ENCODE measurements around the gene GRPEL2.

DNA sequence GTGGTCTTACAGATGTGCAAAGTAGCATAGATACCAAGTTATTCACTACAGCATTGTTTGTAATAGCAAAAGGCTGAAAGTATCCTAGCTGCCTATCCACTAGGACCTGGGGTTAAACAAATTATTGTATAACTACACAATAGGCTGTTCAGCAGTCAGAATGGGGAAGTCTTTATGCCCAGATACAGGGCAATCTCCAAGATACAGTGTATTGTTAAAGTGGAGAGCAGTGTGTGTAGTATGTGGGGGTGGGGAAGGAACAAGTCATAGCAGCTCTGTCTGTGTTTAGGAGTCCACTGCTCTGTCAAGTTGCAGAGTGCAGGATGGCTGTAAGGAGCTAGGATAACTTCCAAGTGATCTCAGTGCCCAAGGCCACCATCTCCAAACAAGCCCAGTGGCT is 18.1 kb downstream of the GRPEL2 start:
- TF ChIP-seq, protein P1, sequence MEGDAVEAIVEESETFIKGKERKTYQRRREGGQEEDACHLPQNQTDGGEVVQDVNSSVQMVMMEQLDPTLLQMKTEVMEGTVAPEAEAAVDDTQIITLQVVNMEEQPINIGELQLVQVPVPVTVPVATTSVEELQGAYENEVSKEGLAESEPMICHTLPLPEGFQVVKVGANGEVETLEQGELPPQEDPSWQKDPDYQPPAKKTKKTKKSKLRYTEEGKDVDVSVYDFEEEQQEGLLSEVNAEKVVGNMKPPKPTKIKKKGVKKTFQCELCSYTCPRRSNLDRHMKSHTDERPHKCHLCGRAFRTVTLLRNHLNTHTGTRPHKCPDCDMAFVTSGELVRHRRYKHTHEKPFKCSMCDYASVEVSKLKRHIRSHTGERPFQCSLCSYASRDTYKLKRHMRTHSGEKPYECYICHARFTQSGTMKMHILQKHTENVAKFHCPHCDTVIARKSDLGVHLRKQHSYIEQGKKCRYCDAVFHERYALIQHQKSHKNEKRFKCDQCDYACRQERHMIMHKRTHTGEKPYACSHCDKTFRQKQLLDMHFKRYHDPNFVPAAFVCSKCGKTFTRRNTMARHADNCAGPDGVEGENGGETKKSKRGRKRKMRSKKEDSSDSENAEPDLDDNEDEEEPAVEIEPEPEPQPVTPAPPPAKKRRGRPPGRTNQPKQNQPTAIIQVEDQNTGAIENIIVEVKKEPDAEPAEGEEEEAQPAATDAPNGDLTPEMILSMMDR (IDR thresholded peaks at IDR 0.05), result no peak
- TF ChIP-seq POLR2AphosphoS5 (IDR thresholded peaks at IDR 0.05), result no peak

Measured in upper lobe of left lung (tissue), 4 donors.